ENCODE data around the gene CXXC4.

Gene CXXC4

GRCh38 chr4:104488151-104488550 lies 6.5 kb downstream of the CXXC4 start:
- DNase-seq: no peak

DNA sequence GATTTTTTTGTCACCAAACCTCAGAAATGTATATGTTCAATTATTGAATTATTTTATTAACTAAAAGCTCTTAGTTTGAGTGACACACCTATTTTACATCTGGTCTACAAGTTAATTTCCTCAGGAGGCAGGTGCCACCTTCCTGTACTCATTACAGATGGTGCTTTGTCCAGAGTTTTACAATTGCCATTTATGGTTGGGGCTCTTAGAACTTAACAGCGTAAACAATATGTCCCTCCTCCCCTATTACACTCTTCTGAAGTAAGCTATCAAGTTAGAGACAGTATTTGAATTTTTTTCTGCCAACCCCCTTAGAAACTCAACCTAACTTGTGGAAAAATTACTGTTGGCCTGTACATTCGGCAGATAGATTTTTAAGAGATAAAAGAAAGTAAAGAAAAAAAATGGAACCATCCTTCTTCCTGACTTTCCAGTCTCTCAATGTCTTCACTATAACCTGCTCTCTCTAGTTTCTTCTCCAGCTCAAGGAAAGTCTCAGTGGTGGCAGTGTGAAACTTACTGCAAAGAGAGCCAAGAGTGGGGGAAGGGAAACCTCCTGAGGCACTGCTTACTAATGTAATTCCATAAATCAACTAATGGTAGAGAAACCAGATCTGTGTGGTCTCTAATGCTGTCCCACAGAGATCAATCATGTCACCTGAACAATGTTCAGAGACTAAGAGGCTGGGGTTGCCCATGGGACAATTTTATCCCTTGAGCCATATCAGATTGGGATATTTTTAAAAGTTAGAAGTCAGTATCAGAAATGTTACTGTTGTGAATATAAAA lies 7.8 kb downstream of the CXXC4 start:
- no peak for DNase-seq

GRCh38 chr4:104475652-104476051 lies 19.0 kb downstream of the CXXC4 start:
- DNase-seq: peak in 1 of 2 experiments; percentile 54

DNA sequence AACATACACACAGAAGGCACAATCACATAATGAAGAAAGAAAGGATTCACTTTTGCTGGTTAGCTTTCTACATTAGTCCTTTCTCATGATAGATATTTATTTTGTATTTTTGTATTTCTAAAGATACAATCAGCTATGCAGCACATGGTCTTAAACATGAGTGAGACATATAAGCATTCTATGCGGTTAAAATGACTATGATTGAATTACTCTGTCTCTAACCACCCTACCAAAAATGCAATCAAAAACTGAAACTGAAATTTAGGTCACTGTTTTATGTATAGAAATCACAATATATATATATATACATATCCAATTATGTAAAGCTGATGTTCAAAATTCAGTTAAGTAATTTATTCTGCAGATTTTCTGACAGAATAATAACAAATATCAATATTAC lies 21.9 kb downstream of the CXXC4 start:
- DNase-seq: no peak

- DNase-seq: no peak
Observed at GRCh38 chr4:104470770-104471169, 23.9 kb downstream of the CXXC4 start.

- no peak for DNase-seq
Observed at GRCh38 chr4:104469794-104470193, 24.9 kb downstream of the CXXC4 start.

GRCh38 chr4:104465619-104466018 lies 29.1 kb downstream of the CXXC4 start:
- no peak for DNase-seq

- DNase-seq: no peak
Observed at GRCh38 chr4:104465201-104465600, 29.5 kb downstream of the CXXC4 start.

DNA sequence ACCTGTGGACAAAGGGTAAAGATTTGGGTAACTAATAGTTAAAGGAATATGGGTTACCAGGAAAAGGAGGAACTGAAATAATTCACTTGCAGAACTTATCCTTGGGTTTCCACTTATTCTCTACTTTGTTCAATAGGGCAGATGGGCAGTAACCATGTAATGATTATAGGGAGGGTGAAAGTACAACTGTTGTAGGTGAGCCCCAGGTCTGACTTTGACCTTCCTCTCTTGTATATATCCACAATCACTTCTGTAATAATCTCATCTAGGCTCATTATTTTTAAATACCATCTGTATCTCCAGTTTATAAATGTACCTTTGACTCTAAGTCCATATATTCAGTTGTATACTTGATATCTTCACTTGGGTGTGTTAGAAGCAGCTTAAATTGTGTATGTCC lies 32.1 kb downstream of the CXXC4 start:
- DNase-seq: no peak

- no peak for DNase-seq
Observed at GRCh38 chr4:104457308-104457981, 37.2 kb downstream of the CXXC4 start.

DNA sequence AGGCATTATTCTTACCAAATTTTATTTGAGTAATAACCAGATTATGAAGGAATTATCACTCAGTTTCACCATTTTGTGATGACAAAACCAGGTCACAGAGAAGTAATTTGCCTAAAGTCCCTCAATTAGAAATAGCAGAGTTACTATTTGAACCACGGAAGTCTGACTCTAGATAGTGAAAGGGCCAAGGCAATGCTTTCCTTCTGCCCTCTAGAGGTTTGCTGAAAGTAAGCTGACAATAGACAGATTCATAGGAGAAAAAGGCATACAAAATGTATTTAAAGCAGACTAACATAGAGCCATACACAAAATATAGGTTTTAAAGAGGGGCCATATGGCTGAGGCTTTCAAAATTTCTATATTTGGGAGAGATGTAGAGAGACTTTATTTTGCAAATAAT lies 43.1 kb downstream of the CXXC4 start:
- DNase-seq: peak in 1 of 2 experiments; percentile 43

- no peak for DNase-seq
Observed at GRCh38 chr4:104449537-104449936, 45.2 kb downstream of the CXXC4 start.

GRCh38 chr4:104447294-104447693 lies 47.4 kb downstream of the CXXC4 start:
- DNase-seq: no peak

DNA sequence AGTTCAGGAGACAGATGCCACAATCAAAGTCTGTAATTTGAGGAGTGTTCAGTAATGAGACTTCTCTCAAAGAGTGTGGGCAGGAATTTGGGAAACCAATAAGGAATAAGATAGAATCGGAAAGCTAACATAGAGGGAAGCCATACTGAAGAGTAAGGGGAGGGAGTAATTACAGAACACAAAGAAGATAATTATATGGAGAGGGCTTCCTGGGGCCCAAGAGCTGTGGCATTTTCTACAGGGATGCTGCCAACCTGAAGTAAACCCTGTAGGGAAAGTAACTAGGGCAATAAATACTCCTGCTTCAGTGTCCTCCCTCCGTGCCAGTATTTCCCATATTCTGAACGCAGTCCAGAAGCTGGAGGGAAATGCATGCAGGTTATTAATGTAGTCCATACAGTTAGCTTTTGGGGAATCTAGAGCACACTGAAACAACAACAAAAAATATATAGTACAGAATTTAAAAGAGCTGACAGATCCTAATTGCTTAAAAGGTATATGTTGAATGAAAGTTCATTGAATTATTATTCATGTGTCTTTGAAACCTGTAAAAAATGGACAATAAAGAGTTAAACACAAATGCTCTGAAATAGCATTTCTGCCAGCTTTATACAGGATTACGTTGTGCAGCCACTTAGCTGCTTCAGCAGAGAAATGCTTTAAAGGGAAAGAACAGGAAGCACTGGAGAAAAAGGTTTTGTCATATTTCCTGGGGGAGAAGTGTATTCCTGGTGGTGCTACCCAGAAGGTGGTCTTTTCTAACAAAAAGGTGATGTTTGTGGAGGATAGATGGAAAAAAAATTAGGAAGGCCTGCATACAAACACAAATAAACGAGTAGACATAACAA lies 48.0 kb downstream of the CXXC4 start:
- no peak for DNase-seq

- DNase-seq: no peak
Observed at GRCh38 chr4:104444685-104445084, 50.0 kb downstream of the CXXC4 start.

GRCh38 chr4:104436542-104436941 lies 58.2 kb downstream of the CXXC4 start:
- DNase-seq: no peak

GRCh38 chr4:104429150-104429741 lies 65.4 kb downstream of the CXXC4 start:
- no peak for DNase-seq

- no peak for DNase-seq
Observed at GRCh38 chr4:104425948-104426347, 68.7 kb downstream of the CXXC4 start.

GRCh38 chr4:104424989-104425388 lies 69.7 kb downstream of the CXXC4 start:
- peak in 1 of 2 experiments; percentile 25 for DNase-seq

DNA sequence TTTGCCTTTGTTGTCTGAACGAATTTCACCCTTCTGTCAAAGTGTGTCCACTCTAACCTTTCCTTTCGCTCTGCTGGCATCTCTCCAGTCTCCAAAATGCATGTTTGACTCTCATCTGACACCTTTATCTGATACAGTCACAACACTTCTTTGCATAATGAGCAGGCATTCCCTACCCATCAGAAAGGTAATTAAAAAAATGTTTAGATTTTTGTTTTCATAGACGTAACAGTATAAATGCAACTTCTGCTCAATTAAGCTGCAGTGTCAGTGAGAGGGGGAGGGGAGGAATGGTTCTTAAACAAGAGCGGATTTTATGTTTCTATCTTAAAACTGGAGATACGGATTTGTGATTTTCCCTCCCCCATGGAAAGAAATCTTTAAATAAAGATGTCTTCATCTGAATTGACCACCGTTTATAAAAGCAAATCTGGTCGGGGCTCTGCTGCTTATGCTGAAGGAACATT lies 70.2 kb downstream of the CXXC4 start:
- peak in 1 of 2 experiments; percentile 9 for DNase-seq

- no peak for DNase-seq
Observed at GRCh38 chr4:104421566-104421965, 73.1 kb downstream of the CXXC4 start.

DNA sequence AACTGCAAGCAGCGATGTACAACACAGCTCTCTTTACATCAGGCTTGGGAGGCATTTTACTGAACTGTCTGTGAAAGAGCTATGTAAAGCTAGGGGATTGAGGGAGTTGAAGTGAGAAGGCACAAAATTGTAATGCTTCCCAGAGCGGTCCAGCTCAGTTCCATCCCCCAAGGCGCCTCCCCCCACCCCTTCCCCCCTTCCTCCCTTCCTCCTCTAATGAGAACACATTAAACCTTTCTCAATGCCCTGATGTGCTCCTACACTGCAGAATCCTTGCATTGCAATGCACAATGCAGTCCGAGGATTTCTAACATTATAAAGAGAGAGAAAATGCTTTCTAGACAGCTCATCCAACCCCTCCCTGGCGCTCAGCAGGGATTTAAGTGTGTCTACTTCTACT lies 73.9 kb downstream of the CXXC4 start:
- no peak for DNase-seq
